ENCODE measurements around the gene EEFSEC. TPM values are rescaled to one million over a fixed set of nuclear protein-coding genes. Genes with fewer than 3 reads are reported as not detected.

Gene EEFSEC
- total RNA-seq, 4 donors from 2014 or later = 11.5 to 18.7 (median 14.9) TPM

GRCh38 chr3:128354788-128355542, 201.7 kb downstream of the EEFSEC start:
- TF ChIP-seq CTCF (IDR thresholded peaks at IDR 0.05) (no peak), POLR2A (IDR thresholded peaks at IDR 0.05) (no peak)
- H3K27me3 ChIP-seq = no peaks in the 10 kb centered on the region
- peaks cover 0 to 39% (median 4%) of the 10 kb centered on the region in 3 donors for H3K36me3 ChIP-seq
- WGBS, 2 donors = 77 to 79% methylated on average over 10 to 11 of the region's 13 CpGs
- H3K27ac ChIP-seq = no peak overlapping the region
- no peak overlapping the region for H3K4me3 ChIP-seq
- no peak for DNase-seq
- intact Hi-C loops (cut with DNase I) = no loop called here
- peaks cover 0 to 24% (median 0%) of the 10 kb centered on the region in 3 donors for H3K4me1 ChIP-seq
- no peaks in the 10 kb centered on the region for H3K9me3 ChIP-seq

DNA sequence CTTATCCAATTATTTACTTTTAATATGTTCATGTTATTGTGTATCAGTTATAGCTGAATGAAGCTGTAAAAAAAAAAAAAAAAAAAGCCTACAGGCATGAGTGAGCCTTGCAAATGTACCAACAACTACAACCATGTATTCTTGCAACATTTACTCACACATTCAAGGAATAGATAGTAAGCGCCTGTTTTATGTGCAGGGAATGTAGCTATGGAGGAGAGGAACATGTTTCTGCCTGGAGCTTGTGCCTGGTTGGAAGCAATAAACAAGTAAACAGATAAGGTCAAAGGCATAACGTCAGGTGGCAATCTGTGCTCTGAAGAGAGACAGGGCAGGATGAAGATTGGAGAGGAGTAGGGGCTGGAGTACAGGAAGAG, 202.2 kb downstream of the EEFSEC start:
- 87 to 89% methylated on average over 2 of the region's 2 CpGs for WGBS, 2 donors
- intact Hi-C loops (cut with DNase I) = no loop called here
- no peak for DNase-seq

DNA sequence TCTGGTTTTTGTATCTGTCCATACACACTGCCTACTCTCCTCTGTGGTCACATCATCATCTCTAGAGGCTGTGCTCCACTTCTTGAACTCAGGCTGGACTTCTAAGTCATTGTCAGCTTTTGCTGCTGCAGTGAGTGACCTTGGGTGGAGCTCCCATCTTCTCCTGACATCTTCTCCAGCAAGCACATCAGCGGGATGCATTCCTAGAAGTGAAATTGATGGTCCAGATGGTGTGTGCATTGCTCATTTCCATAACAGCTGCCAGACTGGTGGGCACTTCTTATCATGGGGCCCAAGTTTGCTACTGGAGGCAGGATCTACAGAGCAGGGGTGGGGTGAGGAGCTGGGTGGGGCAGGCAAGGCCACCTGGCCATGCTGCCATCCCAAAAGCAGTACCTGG, 203.5 kb downstream of the EEFSEC start:
- Histone ChIP-seq H3K4me1 (peaks cover 0 to 19% (median 0%) of the 10 kb centered on the region in 3 donors), H3K27me3 (no peaks in the 10 kb centered on the region), H3K9me3 (no peaks in the 10 kb centered on the region), H3K27ac (no peak overlapping the region), H3K4me3 (no peak overlapping the region), H3K36me3 (peaks cover 0 to 44% (median 4%) of the 10 kb centered on the region in 3 donors)
- WGBS, 2 donors = 75% methylated on average over 1 of the region's 1 CpG; no CpG with 5 or more reads in 1 of the 2 donors
- DNase-seq = no peak
- TF ChIP-seq POLR2A (IDR thresholded peaks at IDR 0.05) = no peak
- no peak for TF ChIP-seq CTCF (IDR thresholded peaks at IDR 0.05)
- intact Hi-C loops (cut with DNase I) = no loop called here

More for the DNA sequence above, 202.2 kb downstream of the EEFSEC start:
- Histone ChIP-seq H3K4me3 (no peak overlapping the region), H3K4me1 (peaks cover 0 to 19% (median 0%) of the 10 kb centered on the region in 3 donors), H3K27me3 (no peaks in the 10 kb centered on the region), H3K27ac (no peak overlapping the region), H3K36me3 (peaks cover 0 to 42% (median 4%) of the 10 kb centered on the region in 3 donors), H3K9me3 (no peaks in the 10 kb centered on the region)
- TF ChIP-seq POLR2A (IDR thresholded peaks at IDR 0.05) = no peak
- TF ChIP-seq CTCF (IDR thresholded peaks at IDR 0.05) = no peak

DNA sequence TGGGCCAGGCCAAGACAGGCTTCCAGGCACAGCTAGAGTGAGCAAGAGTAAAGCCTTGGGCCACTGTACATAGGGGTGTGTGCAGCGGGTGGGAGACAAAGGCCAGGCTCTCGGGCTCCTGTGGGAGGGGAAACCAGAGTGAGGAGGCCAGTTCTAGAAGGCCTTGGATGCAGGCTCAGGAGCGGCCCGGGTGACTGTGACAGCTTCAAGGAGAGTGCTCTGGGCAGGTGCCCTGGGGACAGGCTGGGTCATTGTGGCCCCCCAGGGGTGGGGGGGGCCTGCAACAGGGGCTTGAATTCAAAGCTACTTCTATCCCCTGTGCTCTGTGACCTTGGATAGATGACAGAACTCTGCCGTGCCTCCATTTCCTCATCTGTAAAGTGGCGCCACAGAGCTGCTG, 204.3 kb downstream of the EEFSEC start:
- H3K27me3 ChIP-seq = no peaks in the 10 kb centered on the region
- peaks cover 0 to 51% (median 4%) of the 10 kb centered on the region in 3 donors for H3K36me3 ChIP-seq
- WGBS, 2 donors = 94 to 96% methylated on average over 4 to 6 of the region's 6 CpGs
- H3K4me3 ChIP-seq = no peak overlapping the region
- no peak for TF ChIP-seq POLR2A (IDR thresholded peaks at IDR 0.05)
- TF ChIP-seq CTCF (IDR thresholded peaks at IDR 0.05) = no peak
- peaks cover 0 to 19% (median 0%) of the 10 kb centered on the region in 3 donors for H3K4me1 ChIP-seq
- intact Hi-C loops (cut with DNase I) = no loop called here
- H3K9me3 ChIP-seq = no peaks in the 10 kb centered on the region
- H3K27ac ChIP-seq = no peak overlapping the region
- no peak for DNase-seq

DNA sequence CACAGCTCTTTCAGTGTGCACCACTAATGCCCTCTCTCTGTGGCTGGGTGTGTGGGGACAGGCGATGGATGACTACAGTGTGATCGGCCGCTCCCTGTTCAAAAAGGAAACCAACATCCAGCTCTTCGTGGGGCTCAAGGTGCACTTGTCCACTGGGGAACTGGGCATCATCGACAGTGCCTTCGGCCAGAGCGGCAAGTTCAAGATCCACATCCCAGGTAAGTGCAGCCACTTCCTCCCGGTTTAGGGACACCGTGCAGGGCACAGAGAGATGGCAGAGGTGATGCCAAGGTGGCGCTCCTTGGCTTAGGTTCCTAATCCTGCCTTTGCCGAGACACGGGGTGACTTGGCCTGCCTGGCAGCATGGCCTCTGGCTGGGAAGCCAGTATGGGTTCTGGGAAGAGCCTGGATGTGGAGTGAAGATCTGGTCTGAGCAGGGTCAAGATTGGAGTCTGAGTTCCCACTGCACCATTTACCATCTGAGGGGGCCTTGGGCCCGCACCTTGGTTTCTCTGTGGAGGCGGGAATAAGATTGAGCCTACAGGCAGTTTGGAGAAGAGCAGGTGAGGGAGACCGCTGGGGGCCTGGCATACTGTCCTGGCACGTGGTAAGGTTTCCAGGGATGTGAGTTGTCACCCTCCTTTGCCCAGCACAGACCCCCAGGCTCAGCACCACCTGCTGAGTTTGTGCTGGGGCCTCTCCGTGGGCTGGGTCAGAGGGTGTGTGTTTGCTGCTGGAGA, 205.0 kb downstream of the EEFSEC start:
- TF ChIP-seq CTCF (IDR thresholded peaks at IDR 0.05) (no peak), POLR2A (IDR thresholded peaks at IDR 0.05) (no peak)
- peaks cover 0 to 56% (median 4%) of the 10 kb centered on the region in 3 donors for H3K36me3 ChIP-seq
- no peak overlapping the region for H3K27ac ChIP-seq
- peaks cover 0 to 18% (median 0%) of the 10 kb centered on the region in 3 donors for H3K4me1 ChIP-seq
- 60 to 100% methylated on average over 3 to 4 of the region's 17 CpGs for WGBS, 2 donors
- H3K9me3 ChIP-seq = no peaks in the 10 kb centered on the region
- no peak overlapping the region for H3K4me3 ChIP-seq
- no peaks in the 10 kb centered on the region for H3K27me3 ChIP-seq
- intact Hi-C loops (cut with DNase I) = no loop called here
- no peak for DNase-seq

Data from esophagus squamous epithelium (tissue), 5 donors.